Measurements from ENCODE around the gene GLP1R. TPM values are rescaled to one million over a fixed set of nuclear protein-coding genes. Genes with fewer than 3 reads are reported as not detected.
A peak's percentile ranks its signal among the peaks of the same experiment; 100 is the strongest.

GLP1R gene
- polyA plus RNA-seq, 2 of the 4 experiments (the other 2 are of a cell fraction): not detected

DNA sequence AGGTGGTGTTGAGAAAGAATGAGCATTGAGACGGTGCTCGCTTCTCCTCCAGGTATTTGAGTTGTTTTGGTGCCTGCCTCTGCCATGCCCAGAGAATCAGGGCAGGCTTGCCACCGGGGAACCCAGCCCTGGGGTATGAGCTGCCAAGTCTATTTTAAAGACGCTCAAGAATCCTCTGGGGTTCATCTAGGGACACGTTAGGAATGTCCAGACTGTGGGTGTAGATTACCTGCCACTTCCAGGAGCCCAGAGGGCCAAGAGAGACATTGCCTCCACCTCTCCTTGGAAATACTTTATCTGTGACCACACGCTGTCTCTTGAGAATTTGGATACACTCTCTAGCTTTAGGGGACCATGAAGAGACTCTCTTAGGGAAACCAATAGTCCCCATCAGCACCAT lies 38.1 kb downstream of the GLP1R start:
- FAIRE-seq: no peak
- no peak for TF ChIP-seq KDM5A (IDR thresholded peaks at IDR 0.05)
- TF ChIP-seq NPAS2 (CRISPR knock-in tag; IDR thresholded peaks at IDR 0.05; ENCODE audit: borderline replicate concordance): no peak
- no peak for TF ChIP-seq ESRRA (IDR thresholded peaks at IDR 0.05; ENCODE audit: borderline replicate concordance, low read length)
- no peak for TF ChIP-seq CBX2 (IDR thresholded peaks at IDR 0.05; ENCODE audit: borderline replicate concordance, low read depth)
- no peak for TF ChIP-seq FOXS1 (CRISPR knock-in tag; IDR thresholded peaks at IDR 0.05)
- H3K4me1 ChIP-seq: no peaks in the 10 kb centered on the region
- no peaks in the 10 kb centered on the region for H3K9me3 ChIP-seq
- DNase-seq (ENCODE audit: low read depth in 1 of 2, low spot score in 1 of 2): no peak
- 6% methylated on average over 6 of the region's 6 CpGs for whole genome bisulfite sequencing (ENCODE audit: missing lambda C conversion rate)
- H3K4me2 ChIP-seq: no peak overlapping the region
- CTCF ChIA-PET: interaction anchor here (1.1 kb wide), 1 partner anchor 16 kb away, joined by 3 read pairs; no protein-coding TSS in a partner anchor
- no peak overlapping the region for H3K27ac ChIP-seq
- POLR2A ChIA-PET: no interaction called here
- H3K4me3 ChIP-seq: no peak overlapping the region
- ATAC-seq: no peak

DNA sequence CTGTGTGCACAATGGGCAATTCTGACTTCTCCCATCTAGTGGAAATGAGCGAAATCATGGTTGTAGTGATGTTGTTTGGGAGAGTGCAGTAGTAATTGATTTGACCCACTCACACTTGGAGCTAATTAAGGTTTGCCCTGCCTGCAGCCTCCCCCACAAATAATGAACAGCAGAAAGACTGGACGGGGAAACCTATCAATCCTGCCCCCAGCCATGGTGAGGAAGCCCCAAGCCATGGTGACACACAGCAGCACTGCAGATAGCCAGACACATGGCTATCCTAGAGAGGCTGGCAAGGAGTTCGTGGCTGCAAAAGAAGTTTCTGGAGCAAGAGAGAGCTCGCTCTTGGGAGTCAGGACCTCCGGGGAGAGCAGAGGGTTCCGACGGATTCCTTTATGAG lies 38.6 kb downstream of the GLP1R start:
- DNase-seq (ENCODE audit: low read depth in 1 of 2, low spot score in 1 of 2) (no peak), FAIRE-seq (no peak), ATAC-seq (no peak)
- 31% methylated on average over 5 of the region's 7 CpGs for WGBS (ENCODE audit: missing lambda C conversion rate)
- CTCF ChIA-PET: interaction anchor here (1.1 kb wide), 1 partner anchor 15 kb away, joined by 3 read pairs; no protein-coding TSS in a partner anchor
- POLR2A ChIA-PET: no interaction called here
- no peak overlapping the region for H3K4me3 ChIP-seq
- no peak overlapping the region for H3K27ac ChIP-seq
- no peaks in the 10 kb centered on the region for H3K9me3 ChIP-seq
- no peaks in the 10 kb centered on the region for H3K4me1 ChIP-seq
- H3K4me2 ChIP-seq: no peak overlapping the region
- TF ChIP-seq HOXB5 (CRISPR knock-in tag; IDR thresholded peaks at IDR 0.05): no peak
- TF ChIP-seq RARB (CRISPR knock-in tag; IDR thresholded peaks at IDR 0.05): no peak
- TF ChIP-seq EP300 (IDR thresholded peaks at IDR 0.05): no peak
- TF ChIP-seq POLR2AphosphoS2 (conservative IDR thresholded peaks at IDR 0.05; ENCODE audit: low read length): no peak
- no peak for TF ChIP-seq HEYL (CRISPR knock-in tag; IDR thresholded peaks at IDR 0.05)
- TF ChIP-seq, protein P1, sequence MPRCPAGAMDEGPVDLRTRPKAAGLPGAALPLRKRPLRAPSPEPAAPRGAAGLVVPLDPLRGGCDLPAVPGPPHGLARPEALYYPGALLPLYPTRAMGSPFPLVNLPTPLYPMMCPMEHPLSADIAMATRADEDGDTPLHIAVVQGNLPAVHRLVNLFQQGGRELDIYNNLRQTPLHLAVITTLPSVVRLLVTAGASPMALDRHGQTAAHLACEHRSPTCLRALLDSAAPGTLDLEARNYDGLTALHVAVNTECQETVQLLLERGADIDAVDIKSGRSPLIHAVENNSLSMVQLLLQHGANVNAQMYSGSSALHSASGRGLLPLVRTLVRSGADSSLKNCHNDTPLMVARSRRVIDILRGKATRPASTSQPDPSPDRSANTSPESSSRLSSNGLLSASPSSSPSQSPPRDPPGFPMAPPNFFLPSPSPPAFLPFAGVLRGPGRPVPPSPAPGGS (IDR thresholded peaks at IDR 0.05): no peak
- TF ChIP-seq ZNF302 (CRISPR knock-in tag; IDR thresholded peaks at IDR 0.05): no peak
- TF ChIP-seq, protein P2, sequence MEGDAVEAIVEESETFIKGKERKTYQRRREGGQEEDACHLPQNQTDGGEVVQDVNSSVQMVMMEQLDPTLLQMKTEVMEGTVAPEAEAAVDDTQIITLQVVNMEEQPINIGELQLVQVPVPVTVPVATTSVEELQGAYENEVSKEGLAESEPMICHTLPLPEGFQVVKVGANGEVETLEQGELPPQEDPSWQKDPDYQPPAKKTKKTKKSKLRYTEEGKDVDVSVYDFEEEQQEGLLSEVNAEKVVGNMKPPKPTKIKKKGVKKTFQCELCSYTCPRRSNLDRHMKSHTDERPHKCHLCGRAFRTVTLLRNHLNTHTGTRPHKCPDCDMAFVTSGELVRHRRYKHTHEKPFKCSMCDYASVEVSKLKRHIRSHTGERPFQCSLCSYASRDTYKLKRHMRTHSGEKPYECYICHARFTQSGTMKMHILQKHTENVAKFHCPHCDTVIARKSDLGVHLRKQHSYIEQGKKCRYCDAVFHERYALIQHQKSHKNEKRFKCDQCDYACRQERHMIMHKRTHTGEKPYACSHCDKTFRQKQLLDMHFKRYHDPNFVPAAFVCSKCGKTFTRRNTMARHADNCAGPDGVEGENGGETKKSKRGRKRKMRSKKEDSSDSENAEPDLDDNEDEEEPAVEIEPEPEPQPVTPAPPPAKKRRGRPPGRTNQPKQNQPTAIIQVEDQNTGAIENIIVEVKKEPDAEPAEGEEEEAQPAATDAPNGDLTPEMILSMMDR (IDR thresholded peaks at IDR 0.05): no peak
- no peak for TF ChIP-seq PHF8 (IDR thresholded peaks at IDR 0.05; ENCODE audit: borderline replicate concordance, low read depth)
- TF ChIP-seq HOXB13 (CRISPR knock-in tag; IDR thresholded peaks at IDR 0.05; ENCODE audit: low read depth): no peak

DNA sequence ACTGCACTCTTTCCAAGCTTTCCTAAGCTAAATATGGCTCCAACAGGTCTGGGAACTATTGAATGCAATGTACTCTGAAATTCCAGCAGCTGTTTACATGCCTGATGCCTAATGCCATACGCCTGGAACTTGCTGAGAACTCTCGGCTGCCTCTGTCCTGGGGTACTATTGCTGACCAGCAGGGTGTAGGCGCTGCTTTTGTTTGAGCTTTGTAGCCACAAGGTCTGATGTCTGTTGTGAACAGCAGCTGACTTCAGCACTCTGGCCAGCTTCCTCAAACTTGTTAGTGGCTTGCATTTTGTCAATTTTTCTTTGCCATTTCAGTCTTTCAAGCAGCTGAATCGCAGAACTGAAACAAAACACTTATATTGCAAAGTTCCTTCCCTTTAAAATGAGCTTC lies 39.8 kb downstream of the GLP1R start:
- peak; percentile 60 to 83; a peak in 4 of 6 replicates for ATAC-seq
- ChIA-PET CTCF (interaction anchor here (1.1 to 1.7 kb wide), 4 partner anchors 13 to 219 kb away, joined by 3 to 7 read pairs (median 4); no protein-coding TSS in a partner anchor), POLR2A (interaction anchor here (1.0 kb wide), 1 partner anchor 27 kb away, joined by 5 read pairs; the partner anchor contains the start of gene SAYSD1)
- Histone ChIP-seq H3K4me2 (no peak overlapping the region), H3K4me3 (no peak overlapping the region), H3K9me3 (no peaks in the 10 kb centered on the region), H3K4me1 (no peaks in the 10 kb centered on the region), H3K27ac (no peak overlapping the region)
- DNase-seq (ENCODE audit: low read depth in 1 of 2, low spot score in 1 of 2): peak; percentile 17 to 31
- FAIRE-seq: no peak
- TF ChIP-seq, protein P3, sequence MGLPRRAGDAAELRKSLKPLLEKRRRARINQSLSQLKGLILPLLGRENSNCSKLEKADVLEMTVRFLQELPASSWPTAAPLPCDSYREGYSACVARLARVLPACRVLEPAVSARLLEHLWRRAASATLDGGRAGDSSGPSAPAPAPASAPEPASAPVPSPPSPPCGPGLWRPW (IDR thresholded peaks at IDR 0.05): no peak
- TF ChIP-seq TFCP2L1 (CRISPR knock-in tag; IDR thresholded peaks at IDR 0.05) (no peak), SMC3 (IDR thresholded peaks at IDR 0.05) (no peak), RARB (CRISPR knock-in tag; IDR thresholded peaks at IDR 0.05) (no peak)
- TF ChIP-seq, protein P4, sequence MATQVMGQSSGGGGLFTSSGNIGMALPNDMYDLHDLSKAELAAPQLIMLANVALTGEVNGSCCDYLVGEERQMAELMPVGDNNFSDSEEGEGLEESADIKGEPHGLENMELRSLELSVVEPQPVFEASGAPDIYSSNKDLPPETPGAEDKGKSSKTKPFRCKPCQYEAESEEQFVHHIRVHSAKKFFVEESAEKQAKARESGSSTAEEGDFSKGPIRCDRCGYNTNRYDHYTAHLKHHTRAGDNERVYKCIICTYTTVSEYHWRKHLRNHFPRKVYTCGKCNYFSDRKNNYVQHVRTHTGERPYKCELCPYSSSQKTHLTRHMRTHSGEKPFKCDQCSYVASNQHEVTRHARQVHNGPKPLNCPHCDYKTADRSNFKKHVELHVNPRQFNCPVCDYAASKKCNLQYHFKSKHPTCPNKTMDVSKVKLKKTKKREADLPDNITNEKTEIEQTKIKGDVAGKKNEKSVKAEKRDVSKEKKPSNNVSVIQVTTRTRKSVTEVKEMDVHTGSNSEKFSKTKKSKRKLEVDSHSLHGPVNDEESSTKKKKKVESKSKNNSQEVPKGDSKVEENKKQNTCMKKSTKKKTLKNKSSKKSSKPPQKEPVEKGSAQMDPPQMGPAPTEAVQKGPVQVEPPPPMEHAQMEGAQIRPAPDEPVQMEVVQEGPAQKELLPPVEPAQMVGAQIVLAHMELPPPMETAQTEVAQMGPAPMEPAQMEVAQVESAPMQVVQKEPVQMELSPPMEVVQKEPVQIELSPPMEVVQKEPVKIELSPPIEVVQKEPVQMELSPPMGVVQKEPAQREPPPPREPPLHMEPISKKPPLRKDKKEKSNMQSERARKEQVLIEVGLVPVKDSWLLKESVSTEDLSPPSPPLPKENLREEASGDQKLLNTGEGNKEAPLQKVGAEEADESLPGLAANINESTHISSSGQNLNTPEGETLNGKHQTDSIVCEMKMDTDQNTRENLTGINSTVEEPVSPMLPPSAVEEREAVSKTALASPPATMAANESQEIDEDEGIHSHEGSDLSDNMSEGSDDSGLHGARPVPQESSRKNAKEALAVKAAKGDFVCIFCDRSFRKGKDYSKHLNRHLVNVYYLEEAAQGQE (IDR thresholded peaks at IDR 0.05): peak; percentile 74
- 2% methylated on average over 4 of the region's 4 CpGs for WGBS (ENCODE audit: missing lambda C conversion rate)

Measured in A549 (cell line).